Measurements from ENCODE around the gene RFX7.

Gene RFX7

DNA sequence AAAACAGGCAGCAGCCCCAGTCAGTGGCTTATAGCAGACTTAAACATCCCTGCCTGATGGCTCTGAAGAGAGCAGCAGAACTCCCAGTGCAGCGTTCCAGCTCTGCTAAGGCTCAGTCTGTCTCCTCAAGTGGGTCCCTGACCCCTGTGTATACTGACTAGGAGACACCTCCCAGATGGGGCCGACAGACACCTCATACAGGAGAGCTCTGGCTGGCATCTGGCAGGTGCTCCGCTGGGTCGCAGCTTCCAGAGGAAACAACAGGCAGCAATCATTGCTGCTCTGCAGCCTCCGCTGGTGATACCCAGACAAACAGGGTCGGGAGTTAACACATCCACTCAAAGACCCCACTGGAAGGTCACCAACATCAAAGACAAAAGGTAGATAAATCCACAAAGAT, 93.5 kb downstream of the RFX7 start:
- Histone ChIP-seq H3K9me2 (replicated peaks; ENCODE audit: insufficient read depth, low read length) (no peaks in the 10 kb centered on the region), H3K9ac (ENCODE audit: low read length) (no peak overlapping the region), H3K79me2 (ENCODE audit: insufficient read depth, low read length) (peaks cover 73% of the 10 kb centered on the region), H3K9me3 (ENCODE audit: insufficient read depth, low read length) (no peaks in the 10 kb centered on the region), H3K4me2 (ENCODE audit: low read depth, low read length, poor library complexity, severe bottlenecking) (no peak overlapping the region), H3F3A (ENCODE audit: insufficient read depth) (no peaks in the 10 kb centered on the region), H3K27me3 (ENCODE audit: low read length) (no peaks in the 10 kb centered on the region), H4K20me1 (ENCODE audit: low read depth, low read length) (no peaks in the 10 kb centered on the region), H3K4me3 (ENCODE audit: insufficient read depth, low read length, poor library complexity, severe bottlenecking) (no peak overlapping the region), H2AFZ (ENCODE audit: low read depth, low read length, severe bottlenecking) (no peak overlapping the region), H3K27ac (ENCODE audit: low read depth, low read length) (no peak overlapping the region), H3K36me3 (ENCODE audit: low read length) (no peaks in the 10 kb centered on the region)
- TF ChIP-seq CTCF (IDR thresholded peaks at IDR 0.05; ENCODE audit: insufficient read depth, low read length, poor library complexity, severe bottlenecking): no peak
- TF ChIP-seq EZH2phosphoT487 (conservative IDR thresholded peaks at IDR 0.05; ENCODE audit: low read length): no peak

DNA sequence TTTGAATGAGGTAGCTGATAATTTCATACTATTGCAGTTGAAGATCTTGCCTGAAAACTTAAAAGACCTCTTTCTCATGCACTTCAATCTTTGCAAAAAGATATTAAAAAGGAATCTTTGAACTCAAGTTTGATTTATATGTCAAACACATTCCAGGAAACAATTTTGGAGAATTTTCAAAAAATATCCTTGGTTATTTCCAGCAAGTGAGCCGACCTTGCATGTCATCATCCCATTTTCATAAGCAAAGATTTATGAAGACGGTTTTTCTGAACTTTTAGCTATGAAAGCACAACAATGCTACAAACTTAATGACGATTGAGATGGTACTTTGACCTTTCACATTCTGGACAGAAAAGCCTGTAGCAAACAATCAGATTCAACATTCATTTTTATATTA, 95.6 kb downstream of the RFX7 start:
- TF ChIP-seq EZH2phosphoT487 (conservative IDR thresholded peaks at IDR 0.05; ENCODE audit: low read length) (no peak), CTCF (IDR thresholded peaks at IDR 0.05; ENCODE audit: insufficient read depth, low read length, poor library complexity, severe bottlenecking) (no peak)
- H3K27me3 ChIP-seq (ENCODE audit: low read length): no peaks in the 10 kb centered on the region
- H4K20me1 ChIP-seq (ENCODE audit: low read depth, low read length): no peaks in the 10 kb centered on the region
- no peak overlapping the region for H2AFZ ChIP-seq (ENCODE audit: low read depth, low read length, severe bottlenecking)
- no peak overlapping the region for H3K9ac ChIP-seq (ENCODE audit: low read length)
- no peak overlapping the region for H3K4me2 ChIP-seq (ENCODE audit: low read depth, low read length, poor library complexity, severe bottlenecking)
- H3K36me3 ChIP-seq (ENCODE audit: low read length): peaks cover 7% of the 10 kb centered on the region; the same call in 1 of the 2 replicates
- H3K4me3 ChIP-seq (ENCODE audit: insufficient read depth, low read length, poor library complexity, severe bottlenecking): no peak overlapping the region
- H3K9me2 ChIP-seq (replicated peaks; ENCODE audit: insufficient read depth, low read length): no peaks in the 10 kb centered on the region
- H3K27ac ChIP-seq (ENCODE audit: low read depth, low read length): no peak overlapping the region
- no peaks in the 10 kb centered on the region for H3F3A ChIP-seq (ENCODE audit: insufficient read depth)
- H3K79me2 ChIP-seq (ENCODE audit: insufficient read depth, low read length): peaks cover 67% of the 10 kb centered on the region
- H3K9me3 ChIP-seq (ENCODE audit: insufficient read depth, low read length): no peaks in the 10 kb centered on the region

DNA sequence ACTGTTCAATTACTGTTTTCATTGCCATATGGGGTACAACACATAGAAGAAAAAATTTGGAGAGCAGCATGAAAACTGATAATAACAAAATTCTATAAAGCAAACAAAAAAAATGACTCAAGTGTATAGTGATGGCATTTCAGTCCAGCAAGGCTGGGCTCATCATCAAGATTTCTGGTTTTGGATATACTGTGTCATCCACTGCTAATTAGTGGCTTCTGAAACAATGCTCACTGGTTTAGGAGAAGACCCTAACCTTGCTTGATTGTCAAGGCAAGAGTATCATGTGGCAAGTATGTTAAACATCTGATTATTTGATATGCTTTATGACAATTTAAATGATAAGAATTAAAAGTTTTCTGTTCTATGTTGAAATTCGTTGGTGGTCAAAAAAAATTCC, 96.9 kb downstream of the RFX7 start:
- Histone ChIP-seq H3F3A (ENCODE audit: insufficient read depth) (no peaks in the 10 kb centered on the region), H3K27me3 (ENCODE audit: low read length) (no peaks in the 10 kb centered on the region), H3K4me3 (ENCODE audit: insufficient read depth, low read length, poor library complexity, severe bottlenecking) (no peak overlapping the region), H3K79me2 (ENCODE audit: insufficient read depth, low read length) (peaks cover 55% of the 10 kb centered on the region), H3K36me3 (ENCODE audit: low read length) (peaks cover 18% of the 10 kb centered on the region; the same call in 1 of the 2 replicates), H2AFZ (ENCODE audit: low read depth, low read length, severe bottlenecking) (no peak overlapping the region), H3K9ac (ENCODE audit: low read length) (no peak overlapping the region), H4K20me1 (ENCODE audit: low read depth, low read length) (no peaks in the 10 kb centered on the region), H3K4me2 (ENCODE audit: low read depth, low read length, poor library complexity, severe bottlenecking) (no peak overlapping the region), H3K27ac (ENCODE audit: low read depth, low read length) (no peak overlapping the region), H3K9me2 (replicated peaks; ENCODE audit: insufficient read depth, low read length) (no peaks in the 10 kb centered on the region), H3K9me3 (ENCODE audit: insufficient read depth, low read length) (no peaks in the 10 kb centered on the region)
- TF ChIP-seq EZH2phosphoT487 (conservative IDR thresholded peaks at IDR 0.05; ENCODE audit: low read length) (no peak), CTCF (IDR thresholded peaks at IDR 0.05; ENCODE audit: insufficient read depth, low read length, poor library complexity, severe bottlenecking) (no peak)

All from SU-DHL-6 (cell line).